ENCODE measurements around the gene HDAC8.

HDAC8 gene

GRCh38 chrX:72394518-72395170 is 178.0 kb downstream of the HDAC8 start:
- POLR2A ChIA-PET: no interaction called here

DNA sequence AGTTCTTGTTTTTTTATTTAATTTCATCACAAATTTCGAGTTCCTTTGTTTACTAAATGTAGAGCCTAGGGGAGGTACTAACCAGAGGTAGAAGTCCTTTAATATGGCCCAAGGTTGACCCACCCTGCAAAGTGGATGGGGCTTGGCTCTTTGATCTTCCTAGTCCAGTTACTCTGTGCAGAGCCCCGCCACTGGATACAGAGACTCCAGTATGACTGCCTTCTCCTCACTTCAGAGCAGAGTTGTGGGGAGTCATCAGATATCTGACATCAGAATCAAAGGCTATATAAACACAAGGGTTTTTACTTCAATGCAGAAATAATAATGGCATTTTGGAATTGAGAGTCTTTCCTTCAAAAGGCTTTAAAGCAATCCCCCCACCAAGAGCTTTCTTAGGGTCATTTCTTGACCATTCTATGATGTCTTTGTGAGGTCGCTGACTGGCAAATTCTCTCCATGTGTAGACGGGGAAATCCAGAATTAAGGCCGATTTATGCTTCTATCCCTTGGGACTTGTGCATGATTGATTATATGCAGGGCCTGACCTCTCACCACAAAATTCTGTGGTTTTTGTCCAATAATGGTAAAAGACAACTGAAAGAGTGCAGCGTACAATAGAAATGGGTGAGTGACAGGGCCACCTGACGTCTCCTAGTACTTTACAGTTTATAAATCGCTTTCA is 178.7 kb downstream of the HDAC8 start:
- POLR2A ChIA-PET: no interaction called here
- CTCF ChIA-PET: no interaction called here

More at GRCh38 chrX:72394518-72395170, 178.0 kb downstream of the HDAC8 start:
- DNase-seq (ENCODE audit: extremely low spot score): no peak
- CTCF ChIA-PET: no interaction called here
- TF ChIP-seq, protein P1, sequence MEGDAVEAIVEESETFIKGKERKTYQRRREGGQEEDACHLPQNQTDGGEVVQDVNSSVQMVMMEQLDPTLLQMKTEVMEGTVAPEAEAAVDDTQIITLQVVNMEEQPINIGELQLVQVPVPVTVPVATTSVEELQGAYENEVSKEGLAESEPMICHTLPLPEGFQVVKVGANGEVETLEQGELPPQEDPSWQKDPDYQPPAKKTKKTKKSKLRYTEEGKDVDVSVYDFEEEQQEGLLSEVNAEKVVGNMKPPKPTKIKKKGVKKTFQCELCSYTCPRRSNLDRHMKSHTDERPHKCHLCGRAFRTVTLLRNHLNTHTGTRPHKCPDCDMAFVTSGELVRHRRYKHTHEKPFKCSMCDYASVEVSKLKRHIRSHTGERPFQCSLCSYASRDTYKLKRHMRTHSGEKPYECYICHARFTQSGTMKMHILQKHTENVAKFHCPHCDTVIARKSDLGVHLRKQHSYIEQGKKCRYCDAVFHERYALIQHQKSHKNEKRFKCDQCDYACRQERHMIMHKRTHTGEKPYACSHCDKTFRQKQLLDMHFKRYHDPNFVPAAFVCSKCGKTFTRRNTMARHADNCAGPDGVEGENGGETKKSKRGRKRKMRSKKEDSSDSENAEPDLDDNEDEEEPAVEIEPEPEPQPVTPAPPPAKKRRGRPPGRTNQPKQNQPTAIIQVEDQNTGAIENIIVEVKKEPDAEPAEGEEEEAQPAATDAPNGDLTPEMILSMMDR (IDR thresholded peaks at IDR 0.05; ENCODE audit: control extremely low read depth, extremely low read depth, low read depth, missing control alignments): no peak

DNA sequence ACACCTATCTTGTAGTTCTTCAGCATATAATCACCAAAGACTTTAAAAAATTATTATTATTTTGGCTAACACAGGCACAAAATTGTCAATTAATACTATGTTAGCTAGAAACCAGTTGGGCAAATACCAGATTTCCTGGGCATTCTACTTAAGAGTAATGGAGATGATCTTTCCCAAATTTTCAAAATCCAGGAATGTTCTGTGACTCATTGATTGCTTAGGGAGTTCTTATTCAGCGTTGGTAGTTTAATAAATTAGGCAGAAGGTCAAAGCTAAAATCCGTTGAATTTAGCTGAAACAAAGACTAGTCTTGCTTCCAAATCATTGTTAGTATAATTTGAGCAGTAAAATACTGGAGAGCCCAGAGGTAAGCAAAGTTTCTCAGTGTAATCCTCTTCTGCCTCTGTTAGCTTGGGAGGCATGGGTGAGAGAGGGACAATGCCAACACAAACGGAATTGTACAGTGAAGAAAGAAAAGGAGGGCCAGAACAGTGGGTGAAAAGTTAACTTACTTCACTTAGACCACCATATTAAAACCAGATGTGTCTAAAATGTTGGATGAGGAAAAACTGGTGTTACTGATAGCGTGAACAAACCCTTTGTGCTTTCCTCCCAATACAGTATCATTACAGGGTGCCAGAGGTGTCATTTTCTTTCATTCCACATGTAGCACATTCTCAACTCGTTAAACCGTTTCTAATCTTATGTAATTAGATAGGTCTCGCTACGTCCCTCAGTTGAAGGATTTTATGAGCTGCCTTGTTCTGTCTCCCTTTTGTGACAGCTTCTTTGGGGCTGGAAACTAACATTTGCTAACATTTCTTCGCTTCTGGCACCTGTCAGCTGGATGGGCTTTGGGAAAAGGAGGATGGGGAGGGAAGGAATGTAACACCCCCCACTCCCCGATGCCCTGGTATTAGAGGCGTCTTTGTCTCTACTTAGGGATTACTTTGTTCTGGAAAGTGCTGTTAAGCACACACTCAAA is 179.5 kb downstream of the HDAC8 start:
- ChIA-PET POLR2A (no interaction called here), CTCF (interaction anchor here (1.1 kb wide), 1 partner anchor 9 kb away, joined by 4 read pairs; no protein-coding TSS in a partner anchor)
- TF ChIP-seq, protein P1 (IDR thresholded peaks at IDR 0.05; ENCODE audit: control extremely low read depth, extremely low read depth, low read depth, missing control alignments): no peak

More for the DNA sequence above, 178.7 kb downstream of the HDAC8 start:
- TF ChIP-seq, protein P1 (IDR thresholded peaks at IDR 0.05; ENCODE audit: control extremely low read depth, extremely low read depth, low read depth, missing control alignments): no peak
- no peak for DNase-seq (ENCODE audit: extremely low spot score)

DNA sequence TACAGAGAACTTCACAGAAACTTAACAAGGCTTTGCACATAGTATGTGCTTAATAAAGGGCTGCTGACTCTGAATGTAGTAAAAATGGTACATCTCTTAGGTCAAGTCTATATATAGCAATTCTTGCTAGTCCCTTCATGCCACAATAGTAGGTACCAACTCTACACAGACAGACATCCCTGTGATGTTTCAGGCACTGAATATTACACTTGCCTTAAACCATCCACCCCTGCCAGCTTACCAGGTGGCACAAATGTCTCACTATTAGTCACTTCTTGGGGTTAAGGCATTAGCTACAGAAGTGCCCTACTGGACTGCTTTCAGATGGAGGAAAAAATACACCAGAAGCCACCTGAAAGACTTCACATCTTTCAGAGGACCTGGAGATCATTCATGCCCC is 180.6 kb downstream of the HDAC8 start:
- CTCF ChIA-PET: interaction anchor here (0.8 to 1.1 kb wide), 2 partner anchors 8 to 9 kb away, joined by 3 to 4 read pairs; no protein-coding TSS in a partner anchor
- DNase-seq (ENCODE audit: extremely low spot score): no peak
- POLR2A ChIA-PET: no interaction called here

More for the DNA sequence above, 179.5 kb downstream of the HDAC8 start:
- DNase-seq (ENCODE audit: extremely low spot score): no peak

GRCh38 chrX:72387247-72387646 is 185.4 kb downstream of the HDAC8 start:
- ChIA-PET CTCF (no interaction called here), POLR2A (no interaction called here)
- no peak for DNase-seq (ENCODE audit: extremely low spot score)
- TF ChIP-seq, protein P1 (IDR thresholded peaks at IDR 0.05; ENCODE audit: control extremely low read depth, extremely low read depth, low read depth, missing control alignments): no peak

More for the DNA sequence above, 180.6 kb downstream of the HDAC8 start:
- TF ChIP-seq, protein P1 (IDR thresholded peaks at IDR 0.05; ENCODE audit: control extremely low read depth, extremely low read depth, low read depth, missing control alignments): no peak

DNA sequence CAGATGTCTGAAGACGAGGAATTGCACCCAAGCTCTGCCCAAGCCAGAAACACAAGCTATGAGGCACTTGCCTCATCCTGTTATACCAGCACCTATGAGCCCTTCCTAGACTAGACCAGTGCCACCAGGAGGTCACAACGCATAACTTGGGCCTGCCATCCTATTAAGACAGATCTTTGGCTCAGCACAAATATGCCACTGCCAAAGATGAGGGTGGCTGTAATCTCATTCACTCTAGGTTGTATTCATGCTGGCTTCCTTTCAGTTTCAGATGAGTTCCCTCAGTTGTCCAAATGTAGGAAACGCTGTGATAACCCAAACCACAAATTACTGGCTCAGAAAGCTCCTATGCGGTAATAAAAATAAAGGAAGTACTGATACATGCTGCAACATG is 190.4 kb downstream of the HDAC8 start:
- ChIA-PET POLR2A (no interaction called here), CTCF (interaction anchor here (1.3 to 2.8 kb wide), 3 partner anchors 8 to 14 kb away, joined by 3 to 6 read pairs (median 3); no protein-coding TSS in a partner anchor)
- DNase-seq (ENCODE audit: extremely low spot score): no peak
- TF ChIP-seq, protein P1 (IDR thresholded peaks at IDR 0.05; ENCODE audit: control extremely low read depth, extremely low read depth, low read depth, missing control alignments): no peak
